Stimulated activated CD4-positive, alpha-beta T cell treated with anti-CD3 and anti-CD28 coated beads, Interleukin-4, amount 100 ng/mL, for 1 hour (primary cell): ENCODE measurements around the gene GMCL2.
"Not testable (repeated sequence)": the region's sequence is repeated elsewhere in the genome, so short reads cannot be mapped to it uniquely, and the experiment has no call there.

Experiments
- DNase-seq: peaks from one replicate; pipeline ENCODE4 v3.0.0-alpha.2; 2020

GMCL2 gene

GRCh38 chr5:178187014-178187413 is at the start of gene GMCL2:
TSS of gene GMCL2 (minus strand) at chr5:178187371. CDS start at chr5:178187299, 72 bp downstream.
- no peak for DNase-seq

GRCh38 chr5:178236679-178237078 is 49.5 kb upstream of the GMCL2 start:
- no peak for DNase-seq

- DNase-seq: no peak
Observed at GRCh38 chr5:178236126-178236525, 49.0 kb upstream of the GMCL2 start.

- DNase-seq: no peak
Observed at GRCh38 chr5:178235588-178235974, 48.4 kb upstream of the GMCL2 start.

GRCh38 chr5:178234750-178235587 is 47.8 kb upstream of the GMCL2 start:
- DNase-seq: peak; percentile 78

- DNase-seq: no peak
Observed at GRCh38 chr5:178234121-178234749, 47.1 kb upstream of the GMCL2 start.

GRCh38 chr5:178232920-178233429 is 45.8 kb upstream of the GMCL2 start:
- no peak for DNase-seq

- peak; percentile 71 for DNase-seq
Observed at GRCh38 chr5:178232124-178232919, 45.2 kb upstream of the GMCL2 start, which contains the start of gene PHYKPL. TSS of gene PHYKPL (minus strand) at chr5:178232802. CDS start at chr5:178232550, 252 bp downstream.

- no peak for DNase-seq
Observed at GRCh38 chr5:178231539-178232123, 44.5 kb upstream of the GMCL2 start.

- no peak for DNase-seq
Observed at GRCh38 chr5:178230879-178231538, 43.8 kb upstream of the GMCL2 start.

- DNase-seq: no peak
Observed at GRCh38 chr5:178229861-178230260, 42.7 kb upstream of the GMCL2 start.

GRCh38 chr5:178229111-178229510 is 41.9 kb upstream of the GMCL2 start:
- not testable (repeated sequence) for DNase-seq

- no peak for DNase-seq
Observed at GRCh38 chr5:178228609-178229008, 41.4 kb upstream of the GMCL2 start.

GRCh38 chr5:178227929-178228328 is 40.8 kb upstream of the GMCL2 start:
- no peak for DNase-seq

- DNase-seq: no peak
Observed at GRCh38 chr5:178227138-178227659, 40.0 kb upstream of the GMCL2 start.

GRCh38 chr5:178225174-178225573 is 38.0 kb upstream of the GMCL2 start:
- DNase-seq: no peak

- DNase-seq: no peak
Observed at GRCh38 chr5:178224403-178224802, 37.2 kb upstream of the GMCL2 start.

- no peak for DNase-seq
Observed at GRCh38 chr5:178223828-178224335, 36.7 kb upstream of the GMCL2 start.

- DNase-seq: no peak
Observed at GRCh38 chr5:178223196-178223773, 36.1 kb upstream of the GMCL2 start.

GRCh38 chr5:178222292-178222691 is 35.1 kb upstream of the GMCL2 start:
- no peak for DNase-seq

GRCh38 chr5:178221853-178222252 is 34.7 kb upstream of the GMCL2 start:
- no peak for DNase-seq
